Measurements from ENCODE around the gene SDR39U1.

Gene SDR39U1

DNA sequence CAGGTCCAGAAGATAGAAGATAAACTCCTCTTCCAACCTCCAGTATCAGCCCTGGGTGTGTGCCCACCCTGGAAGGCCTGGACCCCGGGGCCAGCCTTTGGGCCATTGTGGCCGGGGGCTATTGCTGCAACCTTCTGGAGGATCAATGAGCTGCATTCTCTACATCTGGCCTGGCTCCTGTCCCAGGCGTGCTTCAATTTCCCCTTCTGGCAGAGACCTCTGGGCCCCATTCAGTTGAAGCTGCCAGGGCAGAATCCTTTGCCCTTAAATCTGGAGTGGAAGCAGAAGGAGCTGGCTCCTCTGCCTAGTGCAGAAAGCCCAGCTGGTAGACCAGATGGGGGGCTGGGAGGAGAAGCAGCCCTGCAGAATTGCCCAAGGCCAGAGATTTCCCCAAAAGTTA lies 33.8 kb downstream of the SDR39U1 start:
- DNase-seq = no peak

DNA sequence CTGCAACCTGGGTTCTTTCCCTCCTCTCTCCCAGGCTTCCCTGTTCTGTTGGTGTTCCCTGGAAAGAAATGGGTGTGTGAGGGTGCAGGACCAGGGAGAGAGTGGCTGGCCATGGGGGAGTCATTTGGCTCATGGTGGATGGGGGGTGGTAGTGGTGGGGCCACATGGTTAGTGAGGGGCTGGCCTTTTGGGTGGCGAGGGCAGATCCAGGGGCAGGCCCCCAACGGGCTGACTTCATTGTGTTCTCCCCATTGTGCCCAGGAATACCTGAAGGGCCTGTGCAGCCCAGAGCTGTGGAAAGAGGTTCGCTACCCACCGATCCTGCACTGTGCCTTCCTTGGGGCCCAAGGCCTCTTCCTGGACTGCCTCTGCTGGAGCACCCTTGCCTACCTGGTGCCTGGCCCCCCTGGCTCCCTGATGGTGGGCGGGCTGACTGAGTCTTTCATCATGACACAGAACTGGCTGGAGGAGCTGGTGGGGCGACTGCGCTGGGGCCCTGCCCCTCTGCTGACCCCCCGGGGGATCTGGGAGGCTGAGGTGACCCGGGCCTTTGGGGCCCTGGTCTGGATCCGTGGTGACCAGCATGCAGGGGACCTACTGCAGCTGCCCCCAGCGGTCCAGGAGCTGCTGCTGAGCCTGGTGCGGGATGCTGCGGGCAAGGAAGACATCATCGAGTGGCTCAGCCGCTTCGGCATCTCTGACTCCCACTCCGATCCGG lies 34.8 kb downstream of the SDR39U1 start:
- DNase-seq = no peak

DNA sequence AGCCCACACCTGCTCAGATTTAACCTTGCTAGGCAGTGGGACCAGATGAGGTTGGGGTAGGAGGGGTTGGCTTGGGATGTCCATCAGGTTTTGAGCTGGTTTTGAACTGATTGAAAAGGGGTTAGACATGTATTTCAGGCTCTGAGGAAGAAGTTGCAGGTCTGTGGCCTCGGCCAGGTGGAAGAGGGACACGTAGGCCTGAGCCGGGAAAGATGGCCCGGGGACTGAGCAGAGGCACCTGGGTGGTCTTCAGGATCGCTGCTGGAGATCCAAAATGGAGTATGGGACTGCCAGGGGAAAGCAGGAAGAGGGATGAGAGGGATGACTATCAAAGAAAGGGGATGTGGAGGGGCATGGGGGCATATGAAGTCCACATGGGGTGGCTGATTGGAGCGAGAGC lies 36.2 kb downstream of the SDR39U1 start:
- DNase-seq = no peak

- no peak for DNase-seq
Measured at GRCh38 chr14:24404814-24405213, 37.8 kb downstream of the SDR39U1 start.

- DNase-seq = no peak
Measured at GRCh38 chr14:24403294-24403998, 39.1 kb downstream of the SDR39U1 start.

GRCh38 chr14:24401810-24402702 lies 40.5 kb downstream of the SDR39U1 start:
- no peak for DNase-seq

DNA sequence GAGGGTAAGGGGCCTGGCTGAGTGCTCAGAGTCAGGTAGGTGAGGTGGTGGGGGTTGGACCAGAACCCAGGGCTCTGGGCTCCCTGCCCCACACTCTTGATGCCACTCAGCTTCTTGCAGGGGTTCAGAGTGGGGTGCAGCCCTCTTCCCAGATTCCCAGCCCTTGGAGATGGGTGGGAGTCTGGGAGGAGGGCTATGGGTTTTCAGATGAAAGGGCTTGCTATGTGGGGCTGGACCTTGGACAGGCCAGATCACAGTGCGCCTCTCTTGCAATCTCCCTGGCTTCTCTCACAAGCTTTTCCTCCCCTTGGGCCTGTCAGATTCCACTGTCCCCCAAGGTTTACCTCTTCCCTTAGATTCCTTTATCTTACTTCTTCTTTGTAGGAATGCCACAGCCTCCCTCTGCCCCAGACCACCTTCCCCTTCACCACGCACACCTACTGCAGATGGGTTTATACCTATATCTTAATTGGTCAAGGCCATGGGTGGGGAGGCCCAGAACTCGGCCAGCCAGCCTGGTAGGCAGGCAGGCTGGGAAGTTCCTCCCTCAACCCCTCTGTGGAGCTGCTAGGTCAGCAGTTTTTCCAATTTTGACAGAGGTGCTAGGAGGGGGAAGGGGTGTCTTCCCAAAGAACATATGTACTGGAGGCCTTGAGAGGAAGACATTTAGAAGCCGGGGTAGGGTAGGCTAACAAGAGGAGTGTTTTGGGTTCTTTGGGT lies 42.4 kb downstream of the SDR39U1 start:
- DNase-seq = no peak

DNA sequence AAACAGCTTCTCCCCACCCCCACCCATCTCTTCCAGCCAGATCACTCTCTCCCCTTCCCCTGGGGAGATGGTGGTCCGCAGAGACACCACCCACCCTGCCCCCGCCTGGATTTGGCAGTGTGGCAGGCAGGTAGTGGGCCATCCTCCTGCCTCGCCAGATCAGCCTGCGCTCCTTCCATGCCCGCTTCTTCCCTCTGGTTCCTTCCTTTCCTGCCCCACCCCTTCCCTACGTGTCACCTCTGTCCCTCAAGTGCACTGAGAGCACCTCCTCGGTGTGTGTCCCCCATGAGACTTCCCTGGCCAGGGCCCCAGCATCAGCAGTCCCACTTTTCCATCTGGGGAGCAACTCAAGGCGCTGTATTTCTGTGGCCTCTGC lies 43.1 kb downstream of the SDR39U1 start:
- DNase-seq = no peak

- no peak for DNase-seq
Measured at GRCh38 chr14:24398653-24399446, 43.7 kb downstream of the SDR39U1 start, which contains the start of gene NYNRIN. Gene NYNRIN (plus strand): TSS chr14:24399003. CDS start chr14:24399247, 244 bp downstream.

GRCh38 chr14:24398293-24398652 lies 44.3 kb downstream of the SDR39U1 start:
- no peak for DNase-seq

- no peak for DNase-seq
Measured at GRCh38 chr14:24397639-24398292, 44.8 kb downstream of the SDR39U1 start.

DNA sequence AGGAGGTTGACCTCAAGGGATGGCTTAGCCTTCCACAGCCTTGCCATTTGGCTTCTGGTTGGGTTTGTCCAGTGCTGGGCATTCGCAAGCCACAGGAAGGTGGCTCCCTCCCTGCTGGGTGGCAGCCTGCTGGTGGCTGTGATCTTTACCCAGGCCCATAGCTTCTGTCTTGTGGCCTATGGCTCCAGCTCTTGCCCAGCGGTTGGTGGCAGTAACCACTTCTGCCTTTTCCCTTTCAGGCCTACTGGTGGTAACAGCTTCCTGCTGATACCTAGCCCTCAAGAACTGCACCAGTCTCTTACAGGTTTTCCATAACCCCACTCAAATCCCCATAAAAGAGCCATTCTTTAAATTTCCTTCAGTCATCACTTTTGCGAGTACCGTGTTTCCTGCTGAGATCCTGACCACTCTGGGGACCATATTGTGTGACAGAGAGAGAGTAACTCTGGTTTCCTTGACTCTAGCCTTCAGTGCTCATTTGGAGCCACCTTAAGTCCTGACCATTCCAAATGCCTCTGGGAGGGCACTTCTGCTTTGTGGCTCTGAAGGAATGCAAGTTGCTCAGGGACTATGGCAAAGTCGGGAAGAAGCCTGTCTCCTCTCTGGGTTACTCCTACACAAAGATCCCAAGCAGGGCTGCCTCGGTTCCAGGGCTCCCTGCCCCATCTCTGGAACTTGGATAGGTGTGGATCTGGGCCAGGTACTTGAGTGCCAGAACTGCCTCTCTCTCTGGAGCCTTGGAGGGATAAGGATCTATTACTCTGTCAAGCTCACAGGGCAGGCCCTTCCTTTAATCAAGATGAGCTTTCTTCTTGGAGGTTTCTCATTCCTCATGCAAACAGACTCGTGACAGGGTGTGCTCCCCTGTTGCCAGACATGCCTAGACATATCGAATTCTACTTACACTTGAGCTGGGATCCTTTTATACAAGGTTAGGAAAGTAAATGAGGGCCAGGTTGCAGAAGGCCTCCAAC lies 46.7 kb downstream of the SDR39U1 start:
- DNase-seq = no peak

DNA sequence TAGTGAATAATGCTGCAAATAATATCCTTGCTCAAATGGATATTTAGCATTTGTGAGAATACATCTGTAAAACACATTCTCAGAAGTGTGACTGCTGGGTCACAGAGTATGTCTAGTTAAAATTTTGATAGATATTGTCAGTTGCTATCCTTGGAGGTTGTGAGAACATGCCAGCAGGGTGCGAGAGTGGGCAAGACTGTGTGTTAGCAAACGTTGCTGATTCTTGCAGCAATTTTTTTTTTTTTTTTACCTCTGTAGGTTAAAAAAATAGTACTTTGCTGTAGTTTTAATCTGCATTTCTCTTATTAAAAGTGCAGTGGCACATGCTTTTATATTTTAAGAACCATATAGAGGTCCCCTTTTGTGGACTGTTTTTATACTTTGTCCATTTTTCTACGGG lies 48.3 kb downstream of the SDR39U1 start:
- DNase-seq = no peak

- peak; percentile 59 for DNase-seq
Measured at GRCh38 chr14:24392325-24393091, 50.1 kb downstream of the SDR39U1 start.

DNA sequence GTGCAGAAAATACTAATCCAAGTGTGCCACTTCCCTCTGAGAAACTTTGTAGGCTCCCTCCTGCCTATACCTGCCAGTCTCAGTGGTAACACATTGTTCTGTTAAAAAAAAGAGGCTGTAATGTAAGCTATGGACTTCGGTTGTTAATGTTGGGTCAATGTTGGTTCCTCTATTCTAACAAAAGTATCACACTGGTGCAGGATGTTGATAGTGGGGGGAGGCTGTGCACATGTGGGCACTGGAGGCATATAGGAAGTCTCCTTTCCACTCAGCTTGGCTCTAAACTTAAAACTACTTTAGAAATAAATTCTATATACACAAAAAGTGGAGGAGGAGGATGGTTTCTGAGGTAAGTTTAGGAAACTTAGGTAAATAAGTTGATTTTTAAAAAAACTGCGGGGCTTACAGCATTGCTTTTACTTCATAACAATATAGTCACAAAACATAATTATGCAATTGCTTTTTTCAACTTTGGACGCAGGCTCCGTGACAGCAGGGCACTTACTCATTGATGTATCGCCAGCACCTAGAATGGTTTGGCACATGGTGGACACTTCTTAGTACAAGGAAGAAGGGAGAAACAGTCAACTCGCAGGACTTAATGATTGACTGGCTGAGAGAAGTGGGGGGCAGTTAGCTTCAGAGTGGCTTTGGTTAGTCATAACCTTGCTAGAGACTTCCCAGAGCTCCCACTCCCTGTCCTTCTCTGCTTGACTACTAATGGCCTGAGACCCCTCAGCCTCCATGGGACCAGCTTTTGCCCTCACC lies 51.7 kb downstream of the SDR39U1 start:
- DNase-seq = no peak
